Measurements from ENCODE around the gene KCNK3.

Gene KCNK3

DNA sequence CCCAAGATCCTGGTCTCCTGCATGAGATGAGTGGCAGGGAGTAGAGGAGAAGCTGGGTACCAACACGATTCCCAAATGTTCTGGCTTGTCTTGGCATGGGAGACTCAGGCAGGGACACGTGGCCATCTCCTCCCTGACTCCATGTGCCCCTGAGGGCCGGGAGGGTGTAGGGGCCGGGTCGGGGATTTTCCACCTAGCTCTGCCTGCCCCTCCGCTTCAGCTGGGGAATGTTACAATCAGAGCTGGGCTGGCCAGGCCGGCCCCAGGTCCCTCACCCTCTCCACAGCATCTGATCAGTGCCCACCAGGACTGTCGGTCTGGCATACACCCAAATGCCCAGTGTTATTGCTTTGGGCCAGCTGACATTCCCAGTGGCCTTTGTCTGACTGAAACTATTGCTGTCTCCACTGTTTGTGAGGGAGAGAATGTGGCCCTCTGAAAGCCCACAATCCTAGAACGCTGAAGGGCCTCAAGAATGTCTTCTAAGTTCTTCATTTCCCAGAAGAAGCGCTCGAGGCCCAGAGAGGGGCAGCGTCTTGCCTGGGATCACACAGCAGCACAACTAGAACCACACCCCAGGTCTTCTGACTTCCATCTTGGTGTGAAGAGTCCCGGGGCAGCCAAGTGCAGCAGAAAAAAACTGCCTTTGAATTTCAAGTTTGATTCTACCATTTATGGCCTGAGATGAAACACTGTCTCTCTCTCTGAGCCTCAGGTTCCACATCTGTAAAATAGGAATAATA is 23.2 kb downstream of the KCNK3 start:
- DNase-seq, result no peak

DNA sequence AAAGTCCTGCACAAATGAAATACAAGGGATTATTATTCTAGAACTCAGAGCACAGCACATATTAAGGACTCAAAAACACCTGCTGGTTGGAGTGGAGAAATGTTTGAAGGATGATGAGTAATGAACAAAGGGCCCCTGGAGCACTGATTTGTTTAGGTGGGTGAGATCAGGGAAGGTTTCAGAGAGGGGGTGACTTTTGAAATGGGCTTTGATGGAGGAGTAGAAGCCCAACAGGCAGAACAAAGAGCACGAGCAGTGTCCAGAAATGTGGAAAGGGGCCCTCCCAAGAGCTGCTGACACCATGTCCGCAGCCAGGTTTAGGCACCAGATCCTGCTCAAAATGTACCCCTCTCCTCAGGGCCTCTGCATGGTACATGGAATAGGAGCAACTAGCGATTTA is 23.8 kb downstream of the KCNK3 start:
- no peak for DNase-seq

DNA sequence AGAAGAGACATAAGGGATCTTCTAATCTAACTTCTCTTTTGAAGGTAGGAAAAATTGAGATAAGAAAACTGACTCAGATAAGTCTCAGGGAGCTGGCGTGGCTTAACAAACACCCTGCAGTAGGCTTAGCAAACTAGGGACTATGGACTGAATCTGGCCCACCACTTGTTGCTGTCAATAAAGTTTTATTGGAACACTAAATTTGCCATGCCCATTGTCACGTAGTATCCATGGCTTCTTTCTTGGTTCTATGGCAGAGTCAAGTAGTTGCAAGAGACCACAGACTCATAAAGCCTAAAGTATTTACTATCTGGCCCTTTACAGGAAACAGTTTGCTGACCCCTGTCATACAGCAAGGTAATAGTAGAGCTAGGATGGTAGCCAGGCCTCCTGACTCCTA is 24.2 kb downstream of the KCNK3 start:
- DNase-seq, result no peak

DNA sequence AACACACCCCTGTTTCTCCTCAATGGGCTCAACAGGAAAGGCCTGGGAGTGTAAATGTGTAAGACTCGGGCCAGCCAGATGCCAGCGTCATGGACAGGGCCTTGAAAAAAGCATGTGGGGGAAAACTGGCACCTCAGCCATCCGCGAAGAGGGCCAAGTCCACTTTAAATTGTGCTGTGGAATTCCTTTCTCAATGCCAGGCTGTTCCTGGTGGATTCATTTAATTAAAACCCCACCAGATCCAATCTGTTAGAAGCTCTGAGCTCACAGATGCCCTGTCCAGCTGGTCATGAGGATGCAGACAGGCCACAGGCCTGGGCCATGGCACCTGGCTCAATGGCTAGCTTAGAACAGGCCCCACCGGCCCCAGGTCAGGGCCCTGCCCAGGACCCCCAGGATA is 24.8 kb downstream of the KCNK3 start:
- no peak for DNase-seq

DNA sequence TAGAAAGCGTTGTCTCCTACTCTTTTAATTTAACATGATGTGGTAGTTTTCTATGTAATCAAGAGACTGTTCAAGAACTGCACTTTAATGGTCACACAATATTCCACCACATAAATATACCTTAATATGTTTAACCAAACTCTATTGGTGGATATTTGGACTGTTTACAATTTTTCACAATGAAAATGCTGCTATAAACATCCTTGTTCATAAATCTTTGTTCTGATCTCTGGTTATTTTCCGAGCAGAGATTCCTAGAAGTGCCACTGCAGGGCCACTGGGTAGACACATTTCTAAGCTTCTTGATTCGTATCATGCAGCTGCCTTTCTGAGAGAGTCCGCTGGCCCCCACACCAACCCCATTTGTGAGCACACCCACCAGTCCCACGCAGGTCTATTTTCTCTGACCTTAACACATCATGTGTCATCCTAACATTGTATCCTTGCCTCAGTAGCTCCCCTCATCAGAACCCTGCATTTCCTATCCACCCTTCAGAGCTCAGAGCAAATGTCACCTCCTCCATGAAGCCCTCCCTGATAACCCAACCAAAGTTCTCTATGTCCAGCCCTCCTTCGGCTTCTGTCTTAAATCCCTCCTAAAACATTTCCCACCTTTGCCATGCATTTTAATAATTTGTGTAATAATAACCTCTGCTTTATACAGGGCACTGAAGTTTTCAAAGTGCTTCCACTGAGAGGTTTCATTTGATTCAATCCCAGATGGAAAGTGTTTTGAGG is 26.6 kb downstream of the KCNK3 start:
- no peak for DNase-seq

DNA sequence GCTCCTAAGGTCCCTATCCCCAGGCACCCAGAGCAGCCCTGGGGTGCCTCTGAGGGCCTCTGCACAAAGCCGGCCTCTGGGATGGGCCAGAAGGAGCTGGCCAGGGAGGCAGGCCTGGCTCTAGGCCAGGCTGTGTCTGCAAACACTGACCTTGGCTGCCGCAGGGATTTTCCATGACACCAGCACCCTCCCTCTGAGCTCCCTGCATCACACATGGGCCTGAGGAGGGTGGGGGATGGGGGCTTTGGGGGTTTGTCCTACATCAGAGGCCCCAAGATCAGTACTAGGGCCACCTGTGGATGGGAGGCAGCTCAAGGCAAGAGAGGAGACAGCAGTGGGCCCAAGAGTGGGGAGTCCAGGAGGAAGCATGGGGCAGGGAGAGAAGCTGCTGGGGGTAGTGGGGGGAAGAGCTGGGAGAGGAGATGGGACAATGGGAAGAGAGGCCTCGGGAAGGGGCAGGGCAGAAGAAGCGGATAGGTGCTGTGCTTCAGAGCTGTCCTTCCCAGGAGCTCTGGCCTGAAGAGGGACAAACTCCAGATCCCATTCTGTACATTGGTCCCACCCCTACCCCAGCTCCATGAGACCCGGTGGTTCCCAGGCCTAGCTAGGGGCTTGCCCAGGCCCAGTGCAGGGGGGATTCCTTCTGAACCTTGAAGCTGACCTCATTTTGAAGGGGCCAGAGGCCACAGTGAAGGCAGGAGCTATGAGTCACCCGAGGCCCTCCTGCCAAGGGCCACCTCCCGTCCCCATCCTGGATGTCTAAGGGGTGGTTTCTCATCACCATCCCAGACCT is 28.0 kb downstream of the KCNK3 start:
- no peak for DNase-seq

DNA sequence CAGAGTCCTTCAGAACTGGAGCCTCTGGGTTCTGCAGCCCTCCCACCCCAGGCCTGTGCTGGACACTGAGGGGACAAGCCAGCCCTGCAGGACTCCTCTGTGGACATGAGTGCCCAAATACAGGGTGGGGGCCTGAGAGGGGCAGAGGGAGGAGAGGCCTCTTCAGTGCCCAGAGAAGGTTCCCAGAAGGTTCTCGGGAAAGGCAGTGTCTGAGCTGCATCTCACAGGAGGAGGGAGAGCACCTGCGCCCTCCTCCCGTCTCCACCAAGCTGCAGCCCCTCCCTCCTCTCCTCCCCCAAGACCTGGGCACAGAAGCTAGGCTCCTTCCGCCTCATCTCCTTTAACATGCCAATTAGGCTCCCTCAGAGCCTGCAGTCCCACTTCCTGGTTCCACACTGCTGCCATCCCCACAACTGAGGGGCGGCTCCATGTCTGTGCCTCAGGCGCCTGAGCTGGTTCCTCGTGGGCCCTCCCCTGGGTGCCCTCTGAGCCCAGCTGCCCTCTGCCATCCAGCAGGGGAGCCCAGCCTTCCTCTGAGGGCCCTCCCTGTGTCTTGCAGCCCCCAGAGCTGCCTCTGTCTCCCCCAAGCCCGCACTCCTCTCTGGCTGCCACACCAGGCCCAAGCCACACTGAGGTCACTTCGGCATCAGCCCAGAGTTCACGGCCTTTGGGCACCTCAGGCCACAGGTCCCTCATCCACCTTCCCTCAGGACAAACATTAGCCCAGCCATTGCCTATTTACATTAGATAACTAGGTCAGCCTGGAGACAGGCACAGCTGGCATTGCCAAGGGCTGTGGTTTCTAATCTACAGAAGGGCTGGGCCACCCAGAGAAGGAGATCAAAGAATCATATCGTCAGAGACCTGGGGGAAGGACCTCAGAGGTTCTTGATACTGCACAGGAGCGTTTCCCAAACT is 28.9 kb downstream of the KCNK3 start:
- no peak for DNase-seq

DNA sequence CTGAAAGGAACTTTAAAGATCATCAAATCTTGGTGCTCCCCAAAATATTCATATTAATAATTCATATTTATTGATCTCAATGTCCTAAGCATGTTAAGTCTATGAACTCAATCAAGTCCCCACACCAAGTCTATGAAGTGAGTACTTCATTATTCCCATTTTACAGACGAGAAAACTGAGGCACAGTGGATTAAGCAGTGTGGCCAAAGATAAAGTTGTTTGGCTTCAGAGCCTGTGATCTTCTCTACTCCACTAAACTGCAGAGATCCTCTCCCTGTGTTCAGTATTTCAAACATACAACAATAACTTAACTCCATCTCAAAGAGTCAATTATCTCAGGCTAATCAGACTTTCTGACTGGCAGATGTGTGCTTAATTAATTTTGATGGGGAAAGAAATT is 29.8 kb downstream of the KCNK3 start:
- DNase-seq, result no peak

DNA sequence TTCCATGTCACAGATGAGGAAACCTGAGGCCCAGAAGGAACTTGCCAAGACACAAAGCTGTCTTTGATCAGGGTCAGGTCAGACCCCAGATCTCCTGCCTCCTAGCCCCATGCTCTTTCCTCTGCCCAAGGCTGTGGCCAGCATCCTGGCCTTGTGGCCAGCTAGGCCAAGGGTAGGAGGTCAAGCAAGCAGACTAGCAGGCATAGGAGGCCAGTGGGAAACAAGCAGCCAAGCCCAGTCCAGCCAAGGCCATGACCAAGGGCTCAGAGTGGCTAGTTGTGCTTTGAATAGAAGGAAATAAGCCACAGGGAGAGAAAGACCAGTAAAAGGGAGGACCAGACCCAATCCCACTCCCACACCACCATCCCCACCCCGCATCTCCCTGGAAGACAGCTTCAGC is 30.4 kb downstream of the KCNK3 start:
- DNase-seq, result no peak

DNA sequence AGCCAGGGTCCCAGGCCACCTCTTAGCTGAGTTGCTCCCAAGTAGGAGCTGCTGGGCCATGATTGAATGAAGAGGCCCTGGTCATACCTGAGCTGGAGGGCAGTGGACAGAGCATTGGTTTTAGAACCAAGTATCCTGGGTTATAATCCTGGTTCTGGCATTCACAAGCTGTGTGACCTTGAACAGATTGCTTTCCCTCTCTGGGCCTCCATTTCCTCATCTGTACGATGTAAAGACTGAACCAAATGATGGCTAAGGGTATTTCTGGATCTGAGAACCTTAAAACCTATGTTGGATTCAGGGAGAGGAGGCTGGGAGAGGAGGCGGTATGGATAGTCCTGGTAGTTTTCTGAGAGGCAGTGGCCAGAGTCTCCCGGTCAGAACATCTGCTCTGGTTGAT is 31.0 kb downstream of the KCNK3 start:
- no peak for DNase-seq

DNA sequence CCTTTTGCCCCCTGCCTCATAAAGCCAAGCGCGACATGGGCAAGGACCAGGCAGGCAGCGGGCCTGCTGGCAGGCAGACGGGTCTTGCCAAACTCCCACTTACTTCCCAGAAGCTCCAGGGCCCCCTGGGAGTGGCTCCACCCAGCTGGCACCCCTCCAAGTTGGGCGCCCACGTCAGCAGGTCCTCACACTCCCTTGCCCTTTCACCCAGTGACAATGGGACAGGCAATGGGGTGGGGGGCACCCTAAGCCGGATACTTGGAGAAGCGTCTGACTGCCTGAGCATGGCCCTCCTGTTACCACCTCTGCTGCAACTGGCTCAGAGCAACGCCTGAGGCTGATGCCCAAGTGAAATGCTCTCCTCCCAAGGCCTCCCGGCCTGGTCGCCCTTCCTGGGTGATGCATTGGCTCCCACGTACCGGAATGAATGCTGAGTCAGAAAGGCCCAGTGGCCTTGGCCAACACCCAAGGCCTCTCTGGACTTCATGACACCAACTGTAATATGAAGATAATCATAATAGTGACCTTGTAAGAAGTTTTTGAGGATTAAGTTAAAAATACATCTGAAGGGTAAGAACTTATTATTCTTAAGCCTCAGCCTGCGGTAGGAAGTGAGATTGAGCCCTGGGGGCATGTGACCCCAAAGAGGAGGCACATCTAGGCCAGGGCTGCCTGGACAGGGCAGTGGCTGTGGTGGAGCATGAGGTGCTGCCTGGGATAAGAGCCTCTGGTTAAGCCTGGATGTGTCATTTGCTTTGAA is 31.6 kb downstream of the KCNK3 start:
- DNase-seq, result no peak

DNA sequence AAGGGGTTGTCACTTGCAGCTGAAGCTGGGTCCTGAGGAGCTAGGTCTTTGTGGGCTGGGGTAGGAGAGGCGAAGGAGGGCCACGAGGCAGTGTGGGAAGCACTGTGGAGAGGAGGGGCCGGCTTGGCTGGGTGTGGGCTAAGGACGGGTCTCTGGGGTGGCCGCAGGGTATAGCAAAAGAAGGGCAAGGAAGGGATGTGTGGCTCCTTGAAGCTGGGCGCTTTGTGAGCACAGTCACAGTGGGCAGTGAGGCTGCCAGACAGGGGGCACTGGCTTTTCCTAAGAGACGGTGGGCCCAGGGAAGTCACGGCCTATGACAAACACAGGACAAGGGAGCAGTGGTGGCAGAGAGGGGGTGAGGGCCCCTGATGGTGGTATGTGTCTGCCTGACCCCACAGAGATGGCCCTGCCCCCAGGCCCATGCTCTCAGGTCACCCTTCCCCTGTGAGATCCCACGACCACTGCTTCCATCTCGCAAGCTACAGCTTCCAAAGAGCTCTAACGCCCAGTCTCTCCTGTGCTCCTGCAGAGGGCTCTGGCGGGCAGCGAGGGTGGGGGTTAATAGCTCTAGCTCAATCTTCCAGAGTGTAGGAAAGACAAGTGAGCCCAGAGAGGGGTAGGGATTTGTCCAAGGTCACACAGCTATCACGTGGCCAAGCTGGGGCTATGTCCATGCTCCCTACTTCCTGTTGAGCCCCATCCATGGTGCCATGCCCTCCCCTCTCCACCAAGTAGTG is 32.4 kb downstream of the KCNK3 start:
- no peak for DNase-seq

DNA sequence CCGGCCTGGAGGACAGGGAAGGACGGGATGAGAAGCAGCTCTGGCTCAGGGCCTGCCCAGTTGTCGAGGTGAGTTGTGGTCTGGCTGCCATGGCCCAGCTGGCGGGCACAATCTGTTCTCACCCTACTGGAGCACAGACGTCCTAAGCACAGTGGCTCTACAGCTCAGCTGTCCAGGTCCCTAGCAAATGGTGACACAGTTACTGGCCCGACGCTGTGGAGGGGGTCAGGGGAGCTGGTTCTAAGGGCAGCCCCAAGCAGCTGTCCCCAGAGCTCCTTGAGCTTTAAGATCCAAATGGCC is 32.9 kb downstream of the KCNK3 start:
- no peak for DNase-seq

DNA sequence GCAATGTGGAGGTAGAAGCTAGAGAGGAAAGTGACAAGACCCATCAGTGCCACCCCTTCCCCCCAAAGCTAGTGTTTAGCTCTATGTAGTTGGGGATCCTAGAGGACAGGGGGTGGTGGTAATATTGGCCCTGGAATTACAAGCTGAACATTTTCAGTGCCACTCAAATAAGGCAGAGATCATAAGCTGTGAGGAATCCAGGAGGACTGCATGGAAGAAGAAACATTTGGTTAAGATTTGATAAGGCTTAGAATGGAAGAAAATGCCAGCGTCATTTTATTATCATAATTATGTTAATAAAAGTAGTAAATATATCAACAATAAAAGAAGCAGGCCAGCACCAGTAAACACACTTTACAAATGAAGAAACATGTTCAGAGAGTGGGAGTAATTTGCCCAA is 33.7 kb downstream of the KCNK3 start:
- DNase-seq, result no peak

DNA sequence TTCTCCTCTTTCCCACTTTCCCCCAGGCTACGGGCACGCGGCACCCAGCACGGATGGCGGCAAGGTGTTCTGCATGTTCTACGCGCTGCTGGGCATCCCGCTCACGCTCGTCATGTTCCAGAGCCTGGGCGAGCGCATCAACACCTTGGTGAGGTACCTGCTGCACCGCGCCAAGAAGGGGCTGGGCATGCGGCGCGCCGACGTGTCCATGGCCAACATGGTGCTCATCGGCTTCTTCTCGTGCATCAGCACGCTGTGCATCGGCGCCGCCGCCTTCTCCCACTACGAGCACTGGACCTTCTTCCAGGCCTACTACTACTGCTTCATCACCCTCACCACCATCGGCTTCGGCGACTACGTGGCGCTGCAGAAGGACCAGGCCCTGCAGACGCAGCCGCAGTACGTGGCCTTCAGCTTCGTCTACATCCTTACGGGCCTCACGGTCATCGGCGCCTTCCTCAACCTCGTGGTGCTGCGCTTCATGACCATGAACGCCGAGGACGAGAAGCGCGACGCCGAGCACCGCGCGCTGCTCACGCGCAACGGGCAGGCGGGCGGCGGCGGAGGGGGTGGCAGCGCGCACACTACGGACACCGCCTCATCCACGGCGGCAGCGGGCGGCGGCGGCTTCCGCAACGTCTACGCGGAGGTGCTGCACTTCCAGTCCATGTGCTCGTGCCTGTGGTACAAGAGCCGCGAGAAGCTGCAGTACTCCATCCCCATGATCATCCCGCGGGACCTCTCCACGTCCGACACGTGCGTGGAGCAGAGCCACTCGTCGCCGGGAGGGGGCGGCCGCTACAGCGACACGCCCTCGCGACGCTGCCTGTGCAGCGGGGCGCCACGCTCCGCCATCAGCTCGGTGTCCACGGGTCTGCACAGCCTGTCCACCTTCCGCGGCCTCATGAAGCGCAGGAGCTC is 35.4 kb downstream of the KCNK3 start:
- peak in 1 of 2 experiments; percentile 12 for DNase-seq

DNA sequence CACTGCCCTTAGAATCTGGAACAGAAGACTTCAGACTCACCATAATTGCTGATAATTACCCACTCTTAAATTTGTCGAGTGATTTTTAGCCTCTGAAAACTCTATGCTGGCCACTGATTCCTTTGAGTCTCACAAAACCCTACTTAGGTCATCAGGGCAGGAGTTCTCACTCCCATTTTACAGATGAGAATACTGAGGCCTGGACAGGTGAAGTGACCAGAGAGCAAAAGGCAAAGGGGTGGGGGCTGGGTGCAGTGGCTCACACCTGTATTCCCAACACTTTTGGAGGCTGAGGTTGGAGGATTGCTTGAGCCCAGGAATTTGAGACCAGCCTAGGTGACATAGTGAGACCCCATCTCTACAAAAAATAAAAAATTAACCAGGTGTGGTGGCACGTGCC is 36.8 kb downstream of the KCNK3 start:
- DNase-seq, result no peak

DNA sequence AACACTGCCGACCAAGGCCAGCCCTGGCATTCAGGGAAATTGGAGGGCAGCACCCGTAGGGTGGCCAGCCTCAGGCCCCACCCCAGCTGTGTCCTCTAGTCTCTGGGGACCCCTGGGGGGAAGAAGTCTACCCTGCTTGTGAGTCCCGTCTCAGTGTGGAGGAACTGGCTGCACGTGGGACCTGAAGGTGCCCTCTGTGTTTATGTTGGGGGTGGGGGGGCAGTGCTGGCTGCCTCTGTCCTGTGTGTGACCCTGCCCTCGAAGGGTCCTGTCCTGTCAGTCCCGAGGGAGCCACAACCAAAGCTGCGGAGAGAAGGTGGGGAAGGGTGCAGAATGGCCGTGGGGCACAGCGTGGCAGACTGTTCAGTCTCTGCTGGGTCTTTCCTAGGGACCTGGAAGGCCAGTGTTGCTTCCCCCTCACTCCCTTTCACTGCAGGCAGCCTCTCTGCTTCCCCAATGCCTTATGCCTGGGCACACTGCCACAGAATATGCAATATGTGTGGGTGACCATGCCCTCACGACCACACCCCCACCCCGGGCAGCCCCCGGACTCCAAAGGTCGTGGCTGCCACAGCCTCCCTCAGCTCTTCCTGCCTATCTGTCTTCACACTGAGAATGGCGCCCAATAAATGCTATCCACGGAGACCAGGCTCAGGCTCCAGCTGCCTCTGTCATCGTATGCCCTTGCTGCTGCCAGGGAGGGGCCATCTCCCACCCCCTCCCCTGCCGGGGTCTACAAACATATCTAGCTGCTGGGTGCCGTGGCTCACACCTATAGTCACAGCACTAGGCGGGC is 38.2 kb downstream of the KCNK3 start:
- no peak for DNase-seq

DNA sequence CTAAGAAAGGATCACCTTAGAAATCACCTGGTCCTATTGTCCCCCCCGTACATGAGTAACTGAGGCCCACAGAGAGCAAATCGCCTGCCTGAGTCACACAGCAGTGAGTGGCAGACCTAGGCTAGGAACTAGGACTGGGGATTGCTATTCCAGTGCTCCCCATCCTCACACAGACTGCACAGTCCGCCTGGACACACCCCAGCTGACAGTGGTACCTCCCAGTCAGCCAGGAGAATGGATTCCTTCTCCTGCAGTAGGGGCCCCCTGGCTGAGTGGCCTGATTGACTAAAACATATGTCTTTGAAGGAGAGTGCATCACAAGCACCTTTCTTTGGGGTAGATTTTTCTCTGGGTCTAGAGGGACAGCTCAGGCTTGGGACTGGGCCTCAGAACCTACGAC is 39.2 kb downstream of the KCNK3 start:
- DNase-seq, result no peak

DNA sequence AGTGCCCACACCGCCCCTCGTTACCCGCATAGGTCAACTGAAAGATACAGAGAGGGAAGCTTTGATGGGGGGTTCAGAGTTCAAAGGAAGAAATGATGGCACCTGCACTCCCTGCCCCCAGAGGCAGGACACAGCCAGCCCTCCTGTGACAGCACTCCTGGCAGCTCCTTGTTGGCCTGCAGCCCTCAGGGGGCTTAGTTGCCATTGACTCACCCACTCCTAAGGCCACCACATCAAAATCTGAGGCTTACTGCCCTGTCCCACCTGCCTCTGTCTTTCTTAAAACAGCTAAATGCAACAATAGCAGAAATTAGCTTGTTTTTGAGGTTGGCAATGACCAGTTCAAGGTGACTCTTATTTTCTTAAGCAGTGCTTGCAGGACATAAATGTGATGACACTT is 39.9 kb downstream of the KCNK3 start:
- no peak for DNase-seq

DNA sequence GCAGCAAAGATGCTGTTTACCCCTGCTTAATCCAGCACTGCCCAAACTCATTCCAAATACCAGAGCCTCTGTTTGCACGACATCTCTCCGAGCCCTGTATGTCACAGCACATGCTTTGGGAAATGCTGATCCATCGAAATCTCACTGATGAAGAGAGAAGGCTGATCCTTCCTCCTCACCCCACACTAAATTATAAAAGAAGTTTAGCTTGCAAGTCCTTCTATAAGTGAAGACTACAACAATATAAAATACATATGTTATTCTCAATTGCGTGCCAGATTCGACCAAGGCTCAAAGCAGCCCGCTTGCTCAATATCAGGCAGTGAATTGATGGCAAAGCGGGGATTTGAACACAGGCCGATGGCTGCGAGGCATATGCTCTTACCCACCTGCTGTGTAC is 40.9 kb downstream of the KCNK3 start:
- DNase-seq, result no peak
